ENCODE results near the gene PCYT1B.
"Not testable (repeated sequence)": the region's sequence is repeated elsewhere in the genome, so short reads cannot be mapped to it uniquely, and the experiment has no call there.

PCYT1B gene

DNA sequence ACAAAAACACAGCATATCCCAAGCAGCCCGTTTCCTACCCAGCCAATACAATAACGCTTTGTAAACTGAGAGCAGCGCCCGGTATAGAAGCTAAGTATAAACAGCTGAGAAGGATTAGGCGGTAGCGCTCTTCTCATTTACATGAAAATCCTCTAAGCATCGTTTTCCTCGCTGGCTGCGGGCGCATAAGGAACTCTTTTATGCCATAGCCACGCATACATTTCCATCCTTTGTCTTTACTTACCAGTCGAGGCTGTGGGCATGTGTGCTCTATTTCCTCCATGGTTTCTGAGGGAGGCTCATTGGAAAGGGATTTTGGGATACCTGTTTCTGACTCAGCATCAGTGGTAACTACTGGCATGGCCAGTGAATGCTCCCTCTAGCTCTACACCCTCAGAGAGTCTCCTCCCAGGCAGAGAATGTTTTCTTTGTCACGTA lies 383 bp downstream of the PCYT1B start:
- FAIRE-seq = no peak

GRCh38 chrX:24646006-24646405 lies 1.1 kb downstream of the PCYT1B start:
- DNase-seq (ENCODE audit: extremely low spot score, insufficient read length, low read depth) = no peak
- no peak for FAIRE-seq

More for the DNA sequence above, 383 bp downstream of the PCYT1B start:
- DNase-seq (ENCODE audit: extremely low spot score, insufficient read length, low read depth) = no peak

DNA sequence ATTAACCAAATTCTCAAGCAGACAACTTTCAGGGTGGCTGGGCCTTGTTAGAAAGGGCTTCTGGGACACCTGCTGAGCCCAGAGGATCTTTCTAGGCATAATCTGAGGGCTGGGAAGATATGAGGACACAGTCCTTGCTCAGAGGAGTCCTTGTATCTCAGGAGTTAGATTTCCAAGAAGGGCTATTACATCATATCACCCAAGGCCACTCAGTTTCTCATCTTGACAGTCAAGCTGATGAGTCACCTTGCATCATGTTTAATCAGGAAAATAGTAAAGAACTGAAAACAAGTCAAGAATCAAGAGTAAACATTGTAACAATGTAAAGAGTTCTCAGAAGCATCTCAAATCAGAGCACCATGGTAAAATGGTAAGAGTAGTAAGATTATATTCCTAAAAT lies 4.0 kb downstream of the PCYT1B start:
- no peak for DNase-seq (ENCODE audit: extremely low spot score, insufficient read length, low read depth)
- FAIRE-seq = no peak

DNA sequence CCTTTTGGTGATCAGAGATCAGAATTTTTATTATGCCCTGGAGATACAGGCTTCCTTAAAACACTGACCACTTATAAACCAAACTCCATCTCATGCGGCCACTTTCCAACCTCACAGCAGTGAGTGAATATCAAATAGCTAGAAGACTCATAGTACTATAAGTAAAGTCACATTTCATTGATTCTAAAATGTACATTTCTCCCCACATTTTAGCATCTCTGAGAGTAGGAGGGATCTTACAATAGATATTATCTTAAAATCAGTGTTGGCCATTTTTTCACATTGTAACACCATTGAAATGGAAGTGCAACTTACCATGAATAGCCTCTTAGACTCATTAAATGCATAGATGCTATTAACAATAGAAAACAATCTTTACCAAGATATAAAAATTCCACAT lies 17.4 kb downstream of the PCYT1B start:
- FAIRE-seq = peak; percentile 73
- no peak for DNase-seq (ENCODE audit: extremely low spot score, insufficient read length, low read depth)

DNA sequence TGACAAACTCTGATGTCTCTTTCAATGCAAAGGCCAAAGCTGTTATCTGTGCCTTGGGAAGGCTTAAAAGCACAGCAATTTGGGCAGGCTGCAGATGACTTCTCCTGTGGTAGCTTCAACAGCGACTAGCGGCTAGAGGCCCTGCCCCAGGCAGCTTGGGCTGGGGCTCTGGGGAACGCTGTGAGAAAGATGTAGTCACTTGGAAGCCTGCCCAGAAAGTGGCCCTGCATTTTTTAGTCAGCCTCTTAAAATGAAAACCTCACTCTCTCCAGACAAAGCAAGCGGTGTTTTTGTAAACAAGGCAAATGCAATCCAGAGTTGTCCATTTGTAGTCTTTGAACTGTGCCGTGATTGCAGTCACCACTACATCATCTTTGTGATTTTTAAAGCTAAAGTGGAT lies 27.5 kb downstream of the PCYT1B start:
- FAIRE-seq (no peak), DNase-seq (ENCODE audit: extremely low spot score, insufficient read length, low read depth) (no peak)

DNA sequence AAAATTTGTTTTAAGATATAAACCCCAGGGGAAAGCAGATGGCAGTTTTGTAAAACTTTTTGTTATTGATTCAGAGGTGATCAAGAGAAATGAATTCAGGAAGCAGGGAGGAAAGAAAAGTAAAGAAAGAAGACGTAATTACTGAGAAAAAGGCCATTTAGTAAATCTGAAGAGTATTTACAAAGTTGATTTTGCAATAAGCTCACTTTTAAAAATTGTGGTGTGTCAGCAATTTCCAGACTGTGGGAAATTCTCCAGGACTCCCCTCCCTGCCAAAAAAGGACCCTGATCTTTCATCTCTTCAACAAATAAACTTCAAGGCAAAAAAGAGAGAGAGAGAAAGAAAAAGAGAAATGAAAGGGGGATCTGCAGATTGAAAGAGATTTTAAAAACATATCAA lies 36.6 kb downstream of the PCYT1B start:
- no peak for FAIRE-seq
- DNase-seq (ENCODE audit: extremely low spot score, insufficient read length, low read depth) = no peak

GRCh38 chrX:24607616-24608015 lies 39.5 kb downstream of the PCYT1B start:
- FAIRE-seq = no peak
- DNase-seq (ENCODE audit: extremely low spot score, insufficient read length, low read depth) = no peak

GRCh38 chrX:24605941-24606340 lies 41.2 kb downstream of the PCYT1B start:
- not testable (repeated sequence) for FAIRE-seq; DNase-seq (ENCODE audit: extremely low spot score, insufficient read length, low read depth)

DNA sequence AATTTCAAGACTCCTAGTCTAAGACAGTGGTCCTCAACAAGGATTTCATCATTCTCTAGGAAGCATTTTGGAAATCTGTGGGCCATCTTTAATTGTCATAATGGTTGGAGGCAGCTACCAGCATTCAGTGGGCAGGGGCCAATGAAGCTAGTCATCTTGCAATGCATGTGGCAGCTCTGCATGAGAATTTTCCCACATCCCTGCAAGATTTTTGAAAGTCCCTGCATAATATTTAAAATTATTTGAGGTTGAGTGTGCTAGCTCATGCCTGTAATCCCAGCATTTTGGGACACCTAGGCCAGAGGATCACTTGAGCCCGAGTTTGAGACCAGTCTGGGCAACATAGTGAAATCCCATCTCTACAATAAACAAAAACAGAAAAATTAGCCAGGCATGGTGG lies 44.0 kb downstream of the PCYT1B start:
- FAIRE-seq (no peak), DNase-seq (ENCODE audit: extremely low spot score, insufficient read length, low read depth) (no peak)

GRCh38 chrX:24601858-24602257 lies 45.3 kb downstream of the PCYT1B start:
- no peak for FAIRE-seq
- DNase-seq (ENCODE audit: extremely low spot score, insufficient read length, low read depth) = no peak

GRCh38 chrX:24594501-24594900 lies 52.6 kb downstream of the PCYT1B start:
- FAIRE-seq (no peak), DNase-seq (ENCODE audit: extremely low spot score, insufficient read length, low read depth) (no peak)

DNA sequence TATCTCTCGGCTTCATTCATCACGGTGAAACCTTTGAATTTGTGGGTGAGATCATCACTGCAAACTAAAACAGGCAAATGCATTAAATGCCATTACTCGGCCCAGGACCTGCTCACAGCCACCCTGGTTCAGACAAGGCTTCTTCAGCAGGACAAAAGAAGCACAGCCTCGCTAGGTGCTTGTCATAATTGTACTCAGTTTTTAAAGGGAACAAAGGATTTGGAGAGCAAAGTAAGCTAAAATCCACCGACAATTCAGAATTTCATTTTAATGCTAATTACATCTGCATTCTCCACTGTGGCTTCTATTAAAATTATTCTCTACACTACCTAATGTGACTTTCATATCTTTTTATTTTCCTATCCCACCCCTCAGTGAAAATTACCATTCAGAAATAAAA lies 57.0 kb downstream of the PCYT1B start:
- DNase-seq (ENCODE audit: extremely low spot score, insufficient read length, low read depth) = no peak
- no peak for FAIRE-seq

DNA sequence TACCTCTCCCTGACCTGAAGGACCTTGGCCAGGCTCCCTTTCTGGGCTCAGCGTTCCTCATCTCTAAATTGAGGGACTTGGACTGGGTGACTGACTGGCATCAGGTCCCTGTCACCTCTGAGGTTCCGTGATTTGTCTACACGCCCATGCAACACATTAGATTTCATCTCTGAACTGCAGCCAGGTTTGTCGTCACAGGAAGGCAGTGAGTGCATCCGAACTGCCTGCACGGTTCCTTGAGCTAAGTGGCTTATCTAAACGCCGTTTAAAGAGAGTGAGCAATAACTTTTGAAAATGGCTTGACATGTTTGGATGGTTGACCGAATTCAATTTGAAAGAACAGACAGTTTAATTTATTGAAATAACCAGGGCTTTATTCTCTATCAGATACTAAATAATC lies 70.1 kb downstream of the PCYT1B start:
- no peak for FAIRE-seq
- DNase-seq (ENCODE audit: extremely low spot score, insufficient read length, low read depth) = no peak

DNA sequence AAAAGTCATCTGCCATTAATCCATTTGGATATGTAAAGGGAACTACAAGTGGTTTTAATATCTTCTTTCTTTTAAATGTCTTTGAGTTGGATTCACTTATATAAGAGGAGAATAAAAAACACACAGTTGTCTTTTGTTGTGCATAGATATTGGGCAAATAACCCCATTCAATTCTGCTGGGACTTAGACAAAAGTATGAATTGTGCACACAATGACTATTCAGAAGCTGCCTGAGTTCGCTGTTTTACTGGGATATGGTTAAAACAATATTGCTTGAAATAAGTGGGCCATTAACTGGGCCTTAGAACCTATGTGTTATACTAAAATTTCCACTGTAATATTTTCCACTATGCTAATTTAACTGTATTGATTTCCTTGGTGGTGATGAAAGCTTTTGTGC lies 71.7 kb downstream of the PCYT1B start:
- FAIRE-seq (no peak), DNase-seq (ENCODE audit: extremely low spot score, insufficient read length, low read depth) (no peak)

DNA sequence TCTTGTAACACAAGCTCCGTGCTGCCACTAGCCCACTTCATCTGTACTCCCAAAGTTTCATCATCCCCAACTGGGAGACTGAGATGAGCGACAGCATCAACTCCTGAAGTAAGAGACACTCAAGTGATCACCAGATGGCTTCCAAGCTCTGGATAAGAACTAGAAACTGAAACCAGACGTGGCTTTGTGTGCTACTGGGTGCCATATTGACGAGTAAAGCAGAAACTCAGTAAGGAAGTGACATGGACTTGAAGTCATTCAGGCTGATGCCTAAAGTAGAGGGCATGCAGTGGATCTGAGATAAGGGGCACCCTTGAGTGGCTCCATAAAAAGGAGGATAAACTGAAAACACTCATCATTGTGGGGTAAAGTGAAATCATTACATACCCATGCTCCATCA lies 72.4 kb downstream of the PCYT1B start:
- DNase-seq (ENCODE audit: extremely low spot score, insufficient read length, low read depth) (no peak), FAIRE-seq (no peak)

GRCh38 chrX:24567169-24567568 lies 80.0 kb downstream of the PCYT1B start:
- FAIRE-seq = no peak
- DNase-seq (ENCODE audit: extremely low spot score, insufficient read length, low read depth) = no peak

- DNase-seq (ENCODE audit: extremely low spot score, insufficient read length, low read depth) (no peak), FAIRE-seq (no peak)
Measured at GRCh38 chrX:24566240-24566639, 80.9 kb downstream of the PCYT1B start.

- DNase-seq (ENCODE audit: extremely low spot score, insufficient read length, low read depth) (no peak), FAIRE-seq (no peak)
Measured at GRCh38 chrX:24563291-24564010, 83.7 kb downstream of the PCYT1B start.

DNA sequence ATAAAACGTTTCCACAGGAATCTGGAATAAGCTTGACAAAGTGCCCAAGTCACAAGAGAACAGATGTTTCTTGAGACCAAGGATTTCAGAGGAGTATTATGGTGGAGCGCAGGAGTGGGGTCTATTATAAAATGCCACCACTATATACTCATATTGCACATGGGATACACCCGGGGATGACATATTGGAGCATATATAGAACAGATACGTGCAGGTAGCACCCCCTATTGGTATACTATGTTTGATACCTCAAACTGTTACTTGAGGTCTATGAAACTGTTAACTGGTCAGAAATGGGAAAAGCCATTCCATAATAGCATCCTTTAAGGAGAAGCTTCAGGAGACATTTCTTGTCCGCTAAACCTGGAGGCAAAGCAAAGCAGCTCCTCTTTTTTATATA lies 86.0 kb downstream of the PCYT1B start:
- DNase-seq (ENCODE audit: extremely low spot score, insufficient read length, low read depth) (peak; percentile 11), FAIRE-seq (peak; percentile 58)

GRCh38 chrX:24553011-24553410 lies 94.1 kb downstream of the PCYT1B start:
- FAIRE-seq (no peak), DNase-seq (ENCODE audit: extremely low spot score, insufficient read length, low read depth) (no peak)

DNA sequence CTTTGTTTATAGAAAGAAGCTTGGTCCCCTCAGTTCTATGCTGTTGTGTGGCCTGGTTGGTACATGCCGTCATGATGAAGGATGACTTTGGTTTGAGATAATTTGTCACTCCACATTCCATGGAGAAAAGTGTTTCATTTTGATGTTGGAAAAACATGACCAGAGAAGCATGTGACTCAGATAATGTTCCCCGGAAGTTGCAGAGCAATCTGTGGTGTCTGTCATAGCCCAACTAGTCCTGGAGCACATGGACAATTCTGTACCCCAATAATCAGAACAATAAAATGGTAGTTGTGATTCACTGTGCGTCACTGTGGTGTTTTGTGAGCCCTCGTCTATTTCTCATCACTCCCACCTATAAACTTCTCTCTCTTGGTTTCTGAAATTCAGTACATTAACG lies 97.0 kb downstream of the PCYT1B start:
- DNase-seq (ENCODE audit: extremely low spot score, insufficient read length, low read depth) (no peak), FAIRE-seq (no peak)

DNA sequence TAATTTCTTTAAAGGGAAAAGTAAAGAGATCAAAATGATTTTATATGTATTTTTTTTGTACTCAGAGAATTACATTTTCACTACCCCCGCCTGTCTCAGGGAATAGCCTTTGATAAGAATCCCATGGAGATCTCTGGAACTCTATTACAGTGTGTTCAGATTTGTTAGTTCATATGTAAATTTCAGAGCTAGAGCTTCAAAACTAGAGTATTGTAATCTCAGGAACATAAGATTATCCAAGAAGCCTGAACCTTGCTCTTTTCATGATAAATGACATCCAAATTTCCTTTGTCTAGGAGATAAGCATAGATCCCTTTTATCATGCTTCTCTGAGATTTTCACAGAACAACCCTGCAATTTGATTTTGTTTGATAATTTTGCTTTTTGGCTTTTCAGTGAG lies 99.2 kb downstream of the PCYT1B start:
- DNase-seq (ENCODE audit: extremely low spot score, insufficient read length, low read depth) = no peak
- FAIRE-seq = peak; percentile 12
